Cardiac fibroblast (primary cell): Measurements from ENCODE around the gene VWA3A.
"Not testable (repeated sequence)": the region's sequence is repeated elsewhere in the genome, so short reads cannot be mapped to it uniquely, and the experiment has no call there.

Experiments
- DNase-seq, 2 donors: peaks; one replicate each; pipeline versions ENCODE4 v3.0.0 to v3.0.0-alpha.2; 2010; ENCODE audit warnings: low read depth in 2 of 2
- H3K4me3 ChIP-seq, 2 donors: replicated peaks in 1 of 2; 1 replicate in 1 of 2; 2 replicates in 1 of 2; pipeline ENCODE4 v1.5.1; 2011; ENCODE audit warnings: low read depth in 2 of 2, low read length in 2 of 2, mild to moderate bottlenecking in 2 of 2, moderate library complexity in 1 of 2
- CTCF ChIP-seq: IDR thresholded peaks from one replicate; pipeline ENCODE4 v1.5.1; 2011; ENCODE audit warnings: low read depth, mild to moderate bottlenecking, low read length, inconsistent platforms

The VWA3A gene

DNA sequence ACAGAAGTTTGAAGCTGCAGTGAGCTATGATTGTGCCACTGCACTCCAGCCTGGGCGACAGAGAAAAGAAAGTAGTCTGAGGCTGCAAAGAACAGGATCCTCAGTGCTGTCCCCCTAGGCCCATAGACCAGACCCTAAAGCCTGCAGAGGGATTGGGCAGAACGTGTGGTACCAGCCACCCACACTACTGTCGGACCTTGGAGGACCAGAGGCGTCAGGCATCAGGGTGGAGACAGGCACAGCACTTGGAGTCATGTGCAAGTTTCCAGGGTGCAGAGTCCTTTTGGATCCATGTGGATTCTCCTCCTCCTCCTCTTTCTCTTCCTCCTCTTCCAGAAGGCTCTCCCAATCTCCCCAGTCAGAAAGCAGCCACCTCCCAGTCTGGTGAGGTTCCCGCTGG lies 72.1 kb downstream of the VWA3A start:
- DNase-seq = no peak
- TF ChIP-seq CTCF = no peak
- H3K4me3 ChIP-seq = no peak overlapping the region

DNA sequence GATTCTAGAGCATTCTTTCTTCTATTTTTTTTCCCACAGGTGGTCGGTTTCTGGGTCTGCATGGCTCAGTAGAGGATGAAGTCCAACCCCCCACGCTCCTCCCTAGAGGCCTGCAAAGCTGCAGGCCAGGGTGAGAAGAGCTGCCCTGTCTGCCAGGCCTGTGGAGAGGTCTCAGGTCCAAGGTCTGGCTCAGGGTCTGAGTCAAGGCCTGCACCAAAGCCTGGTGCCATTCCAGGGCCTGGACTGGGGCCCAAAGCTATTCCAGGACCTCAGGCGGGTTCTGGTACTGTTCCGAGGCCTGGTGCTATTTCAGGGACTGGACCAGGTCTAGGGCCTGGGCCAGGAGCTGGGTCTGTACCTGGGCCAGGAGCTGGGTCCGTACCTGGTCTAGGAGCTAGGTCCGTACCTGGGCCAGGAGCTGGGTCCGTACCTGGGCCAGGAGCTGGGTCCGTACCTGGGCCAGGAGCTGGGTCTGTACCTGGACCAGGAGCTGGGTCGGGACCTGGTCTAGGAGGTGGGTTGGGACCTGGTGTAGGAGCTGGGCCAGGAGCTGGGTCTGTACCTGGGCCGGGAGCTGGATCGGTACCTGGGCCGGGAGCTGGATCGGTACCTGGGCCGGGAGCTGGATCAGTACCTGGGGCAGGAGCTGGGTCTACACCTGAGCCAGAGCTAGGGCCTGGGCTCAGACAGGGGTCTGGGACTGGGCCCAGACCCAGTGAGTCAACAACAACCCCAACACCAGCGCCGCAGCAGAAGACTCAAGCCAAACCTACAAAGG lies 73.4 kb downstream of the VWA3A start:
- H3K4me3 ChIP-seq = no peak overlapping the region

GRCh38 chr16:22171953-22172352 lies 79.6 kb downstream of the VWA3A start:
- no peak for TF ChIP-seq CTCF
- H3K4me3 ChIP-seq = no peak overlapping the region
- no peak for DNase-seq

More for the DNA sequence above, 73.4 kb downstream of the VWA3A start:
- no peak for TF ChIP-seq CTCF
- DNase-seq = no peak

DNA sequence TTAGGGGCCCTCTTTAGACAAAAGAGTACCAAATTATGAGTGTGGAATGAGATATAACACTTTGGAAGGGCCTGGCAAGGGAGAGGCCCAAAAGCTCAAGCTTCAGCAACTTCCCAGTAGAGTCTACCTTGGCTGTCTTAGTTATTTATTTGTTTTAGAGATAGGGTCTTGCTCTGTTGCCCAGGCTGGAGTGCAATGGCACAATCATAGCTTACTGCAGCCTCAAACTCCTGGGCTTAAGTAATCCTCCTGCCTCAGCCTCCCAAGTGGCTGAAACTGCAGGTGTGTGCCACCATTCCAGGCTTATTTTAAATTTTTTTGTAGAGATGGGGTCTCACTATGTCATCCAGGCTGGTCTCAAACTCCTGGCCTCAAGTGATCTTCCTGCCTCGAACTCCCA lies 80.3 kb downstream of the VWA3A start:
- H3K4me3 ChIP-seq, DNase-seq: not testable (repeated sequence)

DNA sequence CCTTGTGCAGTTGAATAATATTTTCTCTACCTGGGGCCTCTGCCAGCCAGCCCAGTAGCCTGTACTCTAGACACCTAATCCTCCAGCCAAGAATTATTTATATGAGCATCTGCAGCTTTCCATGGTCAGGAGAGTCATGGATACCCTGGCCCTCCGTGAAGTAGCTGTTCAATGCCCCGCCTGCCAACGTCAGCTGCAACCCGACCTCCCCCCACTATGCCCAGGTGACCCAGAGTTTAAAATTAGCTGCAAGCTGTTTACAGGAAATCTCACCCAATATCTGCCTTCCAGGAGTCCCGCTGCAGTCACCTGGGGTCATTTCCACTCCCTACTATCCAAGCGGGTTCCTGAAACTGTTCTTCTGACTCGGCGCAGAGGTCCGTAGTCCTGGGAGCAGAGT lies 82.3 kb downstream of the VWA3A start:
- DNase-seq = no peak
- TF ChIP-seq CTCF = no peak
- H3K4me3 ChIP-seq = no peak overlapping the region

- no peak overlapping the region for H3K4me3 ChIP-seq
- DNase-seq = no peak
- no peak for TF ChIP-seq CTCF
These were observed 85.9 kb downstream of the VWA3A start for GRCh38 chr16:22177968-22178930.

DNA sequence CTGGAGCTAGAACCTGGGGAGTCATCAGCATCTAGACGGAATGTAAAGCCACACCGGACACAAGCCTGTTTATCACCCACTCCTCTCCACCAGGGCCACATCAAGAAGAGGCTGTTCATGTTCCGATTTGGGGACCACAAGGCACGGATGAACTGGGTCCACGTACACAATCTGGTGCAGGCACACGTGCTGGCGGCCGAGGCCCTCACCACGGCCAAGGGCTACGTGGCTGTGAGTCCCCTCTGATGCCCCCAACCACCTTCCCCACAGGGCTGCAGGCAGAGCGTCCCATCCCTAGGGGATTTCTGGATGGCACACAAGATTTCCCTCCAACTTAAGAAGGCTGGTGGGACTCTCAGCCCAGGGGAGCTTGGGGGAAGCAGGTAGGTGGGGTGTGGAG lies 89.1 kb downstream of the VWA3A start:
- DNase-seq = no peak
- no peak for TF ChIP-seq CTCF

More for the DNA sequence above, 89.1 kb downstream of the VWA3A start:
- H3K4me3 ChIP-seq = no peak overlapping the region
